HG03280 (cell line): ENCODE measurements around the gene TMOD3.

ENCODE experiments used
- ATAC-seq: cut with Tn5 transposase; IDR thresholded peaks from one replicate; pipeline ENCODE4 v1.9.1; 2021; ENCODE audit warnings: mild to moderate bottlenecking, moderate library complexity; ENCODE audit not compliant: unreplicated experiment

Gene TMOD3

DNA sequence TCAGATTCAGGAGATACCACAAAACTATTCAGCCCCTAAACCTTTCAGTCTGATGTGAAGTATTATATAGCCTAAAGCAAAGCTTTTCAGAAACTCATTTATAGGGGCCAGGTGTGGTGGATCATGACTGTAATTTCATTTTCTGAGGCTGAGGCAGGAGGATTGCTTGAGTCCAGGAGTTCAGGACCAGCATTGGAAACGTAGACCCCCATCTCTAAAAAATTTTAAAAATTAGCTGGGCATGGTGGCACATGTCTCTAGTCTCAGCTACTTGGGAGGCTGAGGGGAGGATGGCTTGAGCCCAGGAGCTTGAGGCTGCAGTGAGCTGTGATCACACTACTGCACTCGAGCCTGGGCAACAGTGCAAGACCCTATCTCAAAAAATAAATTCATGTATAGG, 60.0 kb downstream of the TMOD3 start:
- ATAC-seq, result no peak

DNA sequence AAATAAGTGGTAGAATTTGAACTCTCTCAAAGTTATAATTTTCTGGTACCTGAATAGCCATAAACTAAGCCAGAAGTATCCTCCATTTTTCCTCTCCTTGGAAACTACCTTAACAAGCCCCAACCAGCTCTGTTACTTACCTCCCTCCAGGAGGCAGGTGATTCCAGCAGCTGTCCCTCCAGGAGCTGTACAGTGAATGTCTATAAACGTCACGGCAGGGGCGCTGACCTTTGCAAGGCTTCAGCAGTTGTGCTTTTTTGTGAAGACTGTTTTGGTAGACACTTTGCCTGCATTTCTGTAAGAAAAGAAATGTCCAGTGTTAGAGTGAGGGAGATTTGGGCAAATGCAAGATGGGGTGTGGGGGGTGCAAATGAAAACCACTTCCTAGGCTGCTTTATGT, 75.0 kb downstream of the TMOD3 start:
- no peak for ATAC-seq

DNA sequence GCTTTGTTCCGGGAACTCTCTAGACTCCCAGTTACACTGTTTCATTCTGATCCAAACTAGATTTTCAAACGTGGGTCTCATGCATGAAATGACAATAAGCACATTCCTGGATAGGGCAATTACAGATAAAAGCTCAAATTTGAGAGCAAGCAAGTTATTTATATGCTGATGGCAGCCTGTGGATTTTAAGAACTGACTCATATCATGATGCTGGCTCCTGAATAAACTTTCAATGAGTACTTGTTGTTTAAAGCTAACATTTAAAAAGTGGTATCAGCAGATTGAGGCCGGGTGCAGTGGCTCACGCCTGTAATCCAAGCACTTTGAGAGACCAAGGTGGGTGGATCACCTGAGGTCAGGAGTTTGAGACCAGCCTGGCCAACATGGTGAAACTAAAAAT, 75.5 kb downstream of the TMOD3 start:
- no peak for ATAC-seq

DNA sequence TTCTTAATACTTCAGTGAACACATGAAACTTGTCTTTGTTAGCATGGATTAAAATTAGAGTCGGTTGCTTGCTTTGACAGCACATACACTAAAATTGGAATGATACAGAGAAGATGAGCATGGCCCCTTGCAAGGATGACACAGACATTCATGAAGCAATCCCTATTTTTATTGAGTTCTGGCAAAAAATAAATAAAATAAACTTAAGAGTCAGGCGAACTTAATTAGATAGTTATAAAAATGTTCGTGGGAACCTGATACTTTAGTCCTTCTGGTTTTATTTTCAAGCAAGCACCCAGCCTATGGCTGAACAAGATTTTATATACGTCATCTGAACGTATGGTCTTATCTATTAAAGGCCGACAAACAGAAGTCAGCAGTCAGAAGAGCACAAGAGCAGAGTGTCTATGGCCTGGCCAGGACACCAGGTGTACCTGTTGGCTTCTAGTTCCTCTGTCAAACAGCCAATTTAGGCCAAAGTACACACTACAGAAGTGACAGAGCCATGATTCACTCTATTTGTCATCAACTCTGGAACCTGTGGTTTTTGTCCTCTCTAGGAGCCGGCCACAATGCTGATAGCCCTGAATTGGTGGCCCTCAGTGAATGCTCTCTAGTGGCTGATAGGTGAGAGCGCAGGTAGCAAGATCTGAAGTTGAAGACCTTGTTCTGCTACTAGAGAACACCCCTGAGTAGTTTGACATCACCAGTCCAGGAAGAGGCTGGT, 77.8 kb downstream of the TMOD3 start:
- no peak for ATAC-seq

DNA sequence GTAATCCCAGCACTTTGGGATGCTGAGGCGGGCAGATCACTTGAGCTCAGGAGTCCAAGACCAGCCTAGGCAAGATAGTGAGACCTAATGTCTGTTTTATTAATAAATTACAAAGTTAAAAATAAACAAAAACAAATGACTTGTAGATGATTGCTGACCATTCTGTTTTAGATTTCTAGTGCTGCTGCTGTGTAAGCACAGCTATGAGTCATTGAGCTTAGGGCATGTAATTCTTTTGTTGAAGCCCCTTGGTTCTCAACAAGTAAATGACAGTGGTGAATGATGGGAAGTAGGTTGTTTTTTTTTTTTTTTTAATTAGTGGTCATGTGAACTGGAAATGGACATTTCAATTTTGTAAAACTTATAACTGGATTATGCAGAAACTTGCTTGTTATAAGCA, 78.9 kb downstream of the TMOD3 start:
- no peak for ATAC-seq

DNA sequence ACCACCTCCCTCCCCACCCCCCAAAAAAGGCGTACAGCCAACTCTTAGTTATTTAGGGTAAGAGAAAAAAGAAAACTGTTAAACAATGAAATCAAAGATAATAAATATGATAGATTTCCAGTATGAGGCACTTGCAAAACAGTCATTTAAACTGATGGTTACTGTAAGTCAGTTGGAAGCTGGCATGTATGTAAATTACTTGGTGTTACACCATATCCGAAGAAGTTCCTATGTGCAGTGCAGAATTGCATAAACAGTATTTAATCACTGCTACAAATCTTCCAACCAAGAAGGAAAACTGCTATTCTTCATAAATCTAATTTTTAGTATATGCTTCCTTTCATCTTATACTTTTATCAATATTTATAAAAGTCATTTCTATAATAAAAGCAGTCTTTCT, 80.1 kb downstream of the TMOD3 start:
- no peak for ATAC-seq

DNA sequence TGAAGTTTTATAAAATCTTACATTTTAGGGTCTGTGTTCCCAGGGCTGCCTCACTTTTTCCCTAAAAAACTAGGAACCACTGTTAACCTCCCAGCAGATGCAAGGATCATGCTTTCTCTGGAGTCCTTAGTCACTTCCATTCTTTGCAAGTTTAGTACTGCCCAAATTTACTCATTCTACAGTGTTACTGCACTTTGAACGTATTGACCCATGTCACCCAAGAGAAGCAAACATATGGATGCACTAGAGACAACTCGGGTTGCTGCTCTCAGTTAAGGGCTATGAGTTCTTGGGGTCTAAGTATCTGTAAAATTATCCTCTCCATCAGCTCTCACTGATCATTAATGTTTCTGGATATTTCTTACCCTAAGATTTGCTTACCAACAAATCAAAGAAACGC, 83.1 kb downstream of the TMOD3 start:
- ATAC-seq, result no peak

DNA sequence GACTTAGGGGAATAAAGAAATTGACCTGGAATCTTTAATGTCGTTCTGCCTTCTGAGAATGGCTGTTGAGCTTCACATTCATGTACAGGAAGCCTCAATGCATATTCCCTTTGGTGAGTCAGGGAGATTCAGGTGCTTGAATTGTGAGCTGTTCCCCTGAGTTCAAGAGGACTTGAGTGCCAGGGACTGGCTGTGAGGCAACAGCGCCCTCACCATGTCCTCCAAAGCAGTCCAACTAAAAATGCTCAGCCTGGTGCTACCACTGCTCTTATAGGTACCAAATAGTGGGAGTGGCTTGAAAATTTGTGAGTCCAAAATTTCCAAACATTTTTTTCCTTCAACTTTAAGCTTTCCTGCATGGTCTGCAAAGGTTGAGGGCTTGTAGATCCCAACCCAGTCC, 88.0 kb downstream of the TMOD3 start:
- ATAC-seq, result no peak

DNA sequence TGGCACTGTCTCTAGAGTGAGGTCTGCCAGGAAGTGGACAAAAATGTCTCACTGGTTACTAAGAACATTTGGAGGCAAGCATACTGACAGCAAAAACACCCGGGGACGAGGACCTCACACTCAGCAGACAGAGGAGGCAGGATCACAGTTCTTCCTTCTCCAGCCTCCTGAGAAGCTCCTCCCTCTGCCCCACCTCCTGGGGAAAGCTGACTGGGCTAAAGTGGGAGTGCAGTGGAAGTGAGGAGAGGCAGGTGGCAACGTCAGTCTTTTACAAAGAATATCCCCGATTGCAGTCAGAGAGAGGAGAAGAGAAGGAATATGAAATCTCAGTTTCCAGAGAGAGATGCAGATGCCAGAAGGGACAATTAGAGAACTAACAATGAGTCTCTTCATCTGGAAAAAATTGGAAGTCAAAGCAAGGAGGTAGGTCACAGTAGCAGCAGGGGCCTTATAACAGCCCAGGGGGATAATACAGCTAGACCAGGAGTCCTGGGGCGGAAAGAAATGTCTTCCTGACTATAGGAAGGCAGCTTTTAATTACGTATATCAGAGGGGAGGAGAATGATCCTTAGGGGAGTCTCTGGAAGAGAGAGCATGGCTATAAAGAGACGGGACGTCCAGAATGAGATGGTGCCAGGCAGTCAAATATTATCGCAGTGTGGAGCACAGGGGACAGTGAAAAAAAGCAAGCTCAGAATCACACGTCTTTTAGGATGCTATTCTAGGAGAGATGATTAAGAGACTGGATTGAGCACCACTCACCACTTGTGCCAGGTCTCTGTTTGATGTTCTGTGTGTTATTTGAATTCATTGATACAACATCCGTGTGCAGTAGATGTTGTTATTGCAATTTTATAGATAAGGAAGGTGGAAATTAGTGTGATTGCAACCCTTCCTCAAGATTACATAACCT, 95.0 kb downstream of the TMOD3 start:
- ATAC-seq, result no peak

DNA sequence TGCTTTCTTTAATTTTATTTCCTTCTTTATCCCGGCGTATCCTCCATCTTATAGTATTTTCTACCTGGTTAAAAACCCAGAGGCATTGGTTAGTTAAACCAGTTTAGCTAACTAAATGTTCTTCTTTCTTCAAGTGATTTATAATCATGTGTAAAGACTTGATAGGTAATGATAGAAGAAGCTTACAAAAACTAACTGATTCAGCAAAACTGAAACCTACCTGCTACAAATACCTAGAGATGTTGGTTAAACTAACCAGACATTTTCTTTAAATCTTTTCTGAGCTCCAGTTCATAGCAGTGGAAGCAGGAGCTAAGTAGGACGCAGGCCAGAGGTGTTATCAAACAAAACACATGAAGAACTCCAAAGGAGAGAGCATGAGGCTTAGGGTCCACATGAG, 97.4 kb downstream of the TMOD3 start:
- no peak for ATAC-seq

DNA sequence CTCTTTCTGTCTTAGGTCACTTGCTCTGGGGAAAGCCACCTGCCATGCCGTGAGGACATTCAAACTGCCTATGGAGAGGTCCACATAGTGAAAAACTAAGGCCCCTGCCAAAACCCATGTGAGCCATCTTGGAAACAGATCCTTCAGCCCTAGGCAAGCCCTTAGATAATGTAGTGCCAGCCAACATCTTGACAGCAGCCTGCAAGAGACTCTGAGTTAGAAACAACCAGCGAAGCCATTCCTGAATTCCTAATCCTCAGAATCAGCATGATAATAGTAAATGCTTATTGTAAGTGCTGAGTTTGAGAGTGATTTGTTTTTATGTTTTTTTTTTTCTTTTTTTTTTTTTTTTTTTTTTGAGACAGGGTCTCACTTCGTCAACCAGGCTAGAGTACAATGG, 101.6 kb downstream of the TMOD3 start:
- no peak for ATAC-seq

DNA sequence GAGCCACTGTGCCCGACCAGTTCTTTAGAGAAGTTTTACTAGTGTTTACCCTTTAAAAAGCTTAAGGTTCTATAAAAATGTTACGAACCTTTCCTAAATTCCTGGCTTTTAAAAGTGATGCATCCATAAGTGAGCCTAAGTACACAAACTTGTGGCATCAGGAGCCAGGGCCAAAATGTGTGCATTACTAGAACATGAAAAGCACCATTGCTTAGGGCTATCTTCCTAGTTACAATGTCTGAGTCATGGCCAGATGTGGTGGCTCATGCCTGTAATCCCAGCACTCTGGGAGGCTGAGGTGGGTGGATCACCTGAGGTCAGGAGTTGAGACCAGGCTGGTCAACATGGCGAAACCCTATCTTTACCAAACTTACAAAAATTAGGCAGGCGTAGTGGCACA, 102.2 kb downstream of the TMOD3 start:
- no peak for ATAC-seq

DNA sequence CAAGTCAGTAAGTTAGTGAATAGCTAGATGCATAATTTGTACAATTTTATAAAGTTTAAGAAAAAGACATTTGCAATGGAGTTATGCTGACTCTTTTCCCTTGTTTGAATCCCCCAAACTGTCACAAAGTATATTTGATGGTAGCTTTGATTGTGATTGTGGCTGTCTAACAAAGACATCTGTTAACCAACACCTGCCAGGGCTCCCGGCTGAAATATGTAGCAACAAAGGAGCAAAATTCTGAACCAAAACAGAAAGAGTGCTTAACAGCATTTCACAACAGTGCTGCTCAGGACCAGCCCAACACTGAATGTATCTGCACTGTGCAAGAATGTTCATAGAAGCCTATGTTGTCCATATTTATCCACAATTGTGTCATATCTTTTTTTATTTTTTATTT, 102.7 kb downstream of the TMOD3 start:
- no peak for ATAC-seq

DNA sequence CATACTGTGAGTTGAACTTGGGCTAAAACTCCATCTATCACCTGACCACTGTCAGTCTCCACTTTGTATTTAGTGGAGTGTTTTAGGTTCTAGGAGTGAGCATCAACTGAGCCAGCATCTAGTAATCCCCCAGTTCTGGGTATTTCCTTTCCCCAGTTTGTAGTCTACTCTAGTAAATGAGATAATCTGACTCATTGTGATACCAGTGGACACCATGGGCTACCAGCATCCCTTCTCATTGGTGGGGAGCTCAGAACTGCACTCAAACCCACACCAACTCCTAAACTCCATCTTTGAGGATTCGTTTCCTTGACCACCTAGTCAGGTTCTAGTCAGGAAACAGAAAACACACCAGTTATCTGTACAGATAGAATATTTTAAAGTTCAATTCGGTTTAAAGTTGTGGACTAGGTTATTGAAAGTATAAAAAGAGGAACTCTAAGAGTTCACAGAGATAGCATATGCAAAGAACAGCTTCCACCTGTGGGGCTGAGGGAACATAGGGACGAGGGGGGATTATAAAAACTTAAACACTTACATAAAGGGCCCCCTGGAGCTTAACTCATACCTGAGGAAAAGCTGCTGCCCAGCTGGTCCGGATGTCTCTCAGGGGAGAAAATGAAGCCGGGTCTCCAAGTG, 106.1 kb downstream of the TMOD3 start:
- ATAC-seq, result peak; percentile 84

DNA sequence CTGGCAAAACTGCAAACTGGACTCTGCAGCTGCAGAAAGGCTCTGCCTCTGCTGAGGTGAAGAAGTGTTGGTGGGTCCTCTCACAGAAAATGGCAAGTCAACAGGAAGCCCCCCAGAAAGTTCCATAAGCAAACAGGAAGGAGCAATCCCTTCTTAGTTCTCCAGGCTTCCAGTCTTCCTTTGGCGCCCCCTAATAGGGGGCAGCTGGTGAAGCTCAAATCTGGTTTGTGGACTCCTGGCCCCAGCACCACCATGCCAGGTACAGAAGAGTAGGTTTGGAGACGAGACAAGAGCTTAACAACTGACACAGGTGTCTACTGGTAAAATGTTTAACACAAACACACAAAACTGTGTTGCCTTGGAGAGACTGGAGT, 106.6 kb downstream of the TMOD3 start:
- peak; percentile 9 for ATAC-seq

DNA sequence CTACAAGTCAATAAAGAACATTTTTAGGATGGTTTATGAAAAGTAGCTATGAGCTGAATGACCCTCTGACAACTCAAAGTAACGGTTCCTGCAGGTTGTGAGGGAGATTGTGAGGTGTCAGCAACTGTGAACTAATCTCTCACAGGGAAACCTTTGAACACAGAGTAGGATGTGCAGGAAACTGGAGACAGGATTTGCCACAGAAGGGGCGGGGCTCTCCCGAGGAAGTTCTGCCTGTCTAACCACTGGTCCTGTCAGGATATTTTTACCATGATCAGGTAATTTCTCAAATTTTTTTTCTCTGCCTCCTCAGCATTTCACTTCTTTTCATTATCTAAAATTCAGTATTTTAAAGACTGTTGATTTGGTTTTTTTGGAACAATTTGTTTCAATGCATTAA, 108.8 kb downstream of the TMOD3 start:
- no peak for ATAC-seq

DNA sequence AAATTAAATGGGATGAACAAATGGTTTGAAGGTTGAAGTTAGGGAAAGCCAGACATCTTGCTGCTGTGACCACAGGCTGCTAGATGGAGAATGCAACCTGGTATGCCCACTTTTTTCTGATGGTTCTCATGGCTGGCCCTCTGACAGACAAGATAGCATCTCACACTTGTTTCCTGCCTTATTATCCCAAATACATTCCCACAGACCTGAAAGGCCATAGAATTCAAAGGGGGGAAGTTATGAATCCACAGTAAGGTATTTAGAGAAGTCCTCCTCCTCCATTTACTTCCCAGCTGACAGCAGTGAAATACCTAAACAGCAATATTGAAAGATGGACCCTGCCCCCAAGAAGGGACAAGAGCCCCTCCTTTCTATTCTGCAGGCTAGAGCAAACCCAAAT, 109.8 kb downstream of the TMOD3 start:
- no peak for ATAC-seq

DNA sequence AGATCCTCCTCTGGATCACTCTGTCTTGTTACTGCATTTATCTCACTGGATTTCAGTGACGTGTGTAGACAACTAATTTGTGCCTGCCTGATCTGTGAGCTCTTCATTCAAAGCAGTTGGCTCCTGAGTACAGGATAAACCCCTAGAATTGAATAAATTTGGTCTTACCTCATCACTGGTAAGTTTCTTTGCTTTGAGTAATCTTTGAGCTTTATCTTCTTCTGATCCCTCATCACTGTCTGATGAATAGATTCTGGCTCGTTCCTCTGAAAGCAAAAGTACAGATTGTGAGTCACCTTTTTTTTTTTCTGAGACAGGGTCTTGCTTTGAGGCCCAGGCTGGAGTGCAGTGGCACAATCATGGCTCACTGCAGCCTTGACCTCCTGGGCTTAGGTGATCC, 117.7 kb downstream of the TMOD3 start:
- no peak for ATAC-seq

DNA sequence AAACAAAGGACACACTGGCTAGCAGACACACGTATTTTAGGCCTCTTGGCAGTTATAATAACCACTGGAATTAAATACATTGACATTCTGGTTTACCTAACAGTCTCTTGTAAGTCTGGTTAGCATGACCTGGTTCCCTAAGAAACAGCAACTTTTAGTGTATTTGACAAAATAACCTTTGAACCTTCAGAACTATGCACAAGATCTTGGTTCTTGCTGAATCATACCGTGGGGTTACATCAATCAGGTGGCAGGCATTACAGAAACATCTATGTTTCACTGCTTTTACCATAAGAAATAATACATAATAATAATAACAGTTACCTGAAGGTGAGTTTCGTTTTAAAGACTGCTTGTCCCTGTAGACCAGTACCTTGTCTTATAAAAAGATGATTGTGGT, 123.4 kb downstream of the TMOD3 start:
- no peak for ATAC-seq

DNA sequence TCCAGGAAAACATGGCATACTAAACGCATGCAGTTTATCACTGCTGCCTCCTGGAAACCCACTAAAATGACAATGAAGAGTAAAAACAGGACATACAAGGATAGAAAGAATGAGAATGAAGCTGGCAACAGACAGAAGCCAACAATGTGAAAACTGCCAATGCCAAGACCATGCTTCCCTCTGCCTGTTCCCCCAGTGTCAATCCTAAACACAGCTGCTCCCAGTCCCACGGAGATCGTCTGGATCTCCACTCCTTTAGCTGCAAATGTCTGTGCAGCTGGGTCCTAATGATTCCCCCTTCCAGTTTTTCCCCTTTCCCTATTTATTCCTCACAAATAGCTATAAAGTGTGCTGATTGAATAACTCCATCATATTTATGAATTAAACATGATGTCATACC, 126.1 kb downstream of the TMOD3 start:
- ATAC-seq, result no peak
